Measurements from ENCODE around the gene DNAJB2. TPM values are rescaled to one million over a fixed set of nuclear protein-coding genes. Genes with fewer than 3 reads are reported as not detected.

DNAJB2 gene
- total and polyA plus RNA-seq, 2 donors (not counting 3 experiments of a cell fraction or from before 2014, with no cell fraction given), result 30.4 to 35.0 TPM

- Histone ChIP-seq H3K9me3 (replicated peaks; ENCODE audit: control insufficient read depth, insufficient read depth, low read length) (no peaks in the 10 kb centered on the region), H3K27me3 (ENCODE audit: control insufficient read depth in 2 of 2, insufficient read depth in 2 of 2, low read length in 2 of 2) (no peaks in the 10 kb centered on the region), H3K36me3 (ENCODE audit: control insufficient read depth in 2 of 2, extremely low read depth in 1 of 2, insufficient read depth in 2 of 2, low read length in 2 of 2) (peaks cover 2% of the 10 kb centered on the region in 2 experiments), H3K4me2 (ENCODE audit: insufficient read depth, low read length) (peak overlapping the region; percentile 86), H2AFZ (ENCODE audit: low read depth, low read length) (no peak overlapping the region), H4K20me1 (replicated peaks; ENCODE audit: control insufficient read depth, extremely low read depth, insufficient read depth, low read length) (no peaks in the 10 kb centered on the region), H3K27ac (ENCODE audit: insufficient read depth, low read depth, low read length) (peak overlapping the region; percentile 92), H3K9me1 (replicated peaks; ENCODE audit: control insufficient read depth, extremely low read depth, insufficient read depth, low read length) (no peaks in the 10 kb centered on the region), H3K4me1 (ENCODE audit: control insufficient read depth, extremely low read depth, insufficient read depth, low read length) (peaks cover 31% of the 10 kb centered on the region), H3K9ac (replicated peaks; ENCODE audit: extremely low read depth, insufficient read depth, low read length) (peak overlapping the region; percentile 97), H3K4me3 (replicated peaks in 1 of 3; ENCODE audit: insufficient read depth in 1 of 3, low read depth in 1 of 3, low read length in 3 of 3) (peak overlapping the region; percentile 67 to 80 (median 67)), H3K79me2 (ENCODE audit: control insufficient read depth, insufficient read depth, low read length) (peaks cover 15% of the 10 kb centered on the region)
- no peak for FAIRE-seq
- no TSS peak for BruUV-seq (replicated peaks)
- dilution Hi-C loops (cut with MboI; ENCODE audit: extremely low pct_ligation_motif_present, low sequenced_read_pairs), result no loop called here
- TF ChIP-seq EZH2 (IDR thresholded peaks at IDR 0.05; ENCODE audit: borderline replicate concordance, low read depth, low read length, severe bottlenecking) (no peak), POLR2AphosphoS5 (IDR thresholded peaks at IDR 0.05; ENCODE audit: insufficient read depth, low read depth, low read length) (no peak), FOS (IDR thresholded peaks at IDR 0.05; ENCODE audit: borderline replicate concordance, insufficient read depth, low read length) (no peak), GATA2 (IDR thresholded peaks at IDR 0.05; ENCODE audit: insufficient read depth, insufficient read length, low read depth, low read length) (no peak)
- no peak for DNase-seq (ENCODE audit: low read depth, low spot score)
- CTCF ChIA-PET, result interaction anchor here (1.0 to 2.1 kb wide), 4 partner anchors 34 to 74 kb away, joined by 3 to 12 read pairs (median 4); no protein-coding TSS in a partner anchor
- POLR2A ChIA-PET, result no interaction called here
- intact Hi-C loops (cut with micrococcal nuclease), result loop anchor here (1.0 to 2.0 kb wide), 7 partner anchors 17 to 86 kb away; partner anchors contain the start of genes ABCB6, ANKZF1, ATG9A and DNAJB2
These were observed 33.3 kb upstream of the DNAJB2 start for GRCh38 chr2:219245899-219246230.

GRCh38 chr2:219246559-219246958 is 32.6 kb upstream of the DNAJB2 start:
- Histone ChIP-seq H3K9me3 (replicated peaks; ENCODE audit: control insufficient read depth, insufficient read depth, low read length) (no peaks in the 10 kb centered on the region), H3K27ac (ENCODE audit: insufficient read depth, low read depth, low read length) (no peak overlapping the region), H3K4me3 (replicated peaks in 1 of 3; ENCODE audit: insufficient read depth in 1 of 3, low read depth in 1 of 3, low read length in 3 of 3) (no peak overlapping the region), H3K4me1 (ENCODE audit: control insufficient read depth, extremely low read depth, insufficient read depth, low read length) (peaks cover 31% of the 10 kb centered on the region), H3K9me1 (replicated peaks; ENCODE audit: control insufficient read depth, extremely low read depth, insufficient read depth, low read length) (no peaks in the 10 kb centered on the region), H4K20me1 (replicated peaks; ENCODE audit: control insufficient read depth, extremely low read depth, insufficient read depth, low read length) (no peaks in the 10 kb centered on the region), H2AFZ (ENCODE audit: low read depth, low read length) (no peak overlapping the region), H3K79me2 (ENCODE audit: control insufficient read depth, insufficient read depth, low read length) (peaks cover 15% of the 10 kb centered on the region), H3K9ac (replicated peaks; ENCODE audit: extremely low read depth, insufficient read depth, low read length) (no peak overlapping the region), H3K27me3 (ENCODE audit: control insufficient read depth in 2 of 2, insufficient read depth in 2 of 2, low read length in 2 of 2) (no peaks in the 10 kb centered on the region), H3K4me2 (ENCODE audit: insufficient read depth, low read length) (no peak overlapping the region), H3K36me3 (ENCODE audit: control insufficient read depth in 2 of 2, extremely low read depth in 1 of 2, insufficient read depth in 2 of 2, low read length in 2 of 2) (peaks cover 2% of the 10 kb centered on the region in 2 experiments)
- dilution Hi-C loops (cut with MboI; ENCODE audit: extremely low pct_ligation_motif_present, low sequenced_read_pairs), result no loop called here
- DNase-seq (ENCODE audit: low read depth, low spot score) (no peak), FAIRE-seq (no peak)
- BruUV-seq (replicated peaks), result no TSS peak
- ChIA-PET CTCF (no interaction called here), POLR2A (no interaction called here)
- TF ChIP-seq MAX (IDR thresholded peaks at IDR 0.05; ENCODE audit: insufficient read depth, insufficient read length) (no peak), POLR2A (IDR thresholded peaks at IDR 0.05; ENCODE audit: low read depth, low read length) (no peak), GATA2 (IDR thresholded peaks at IDR 0.05; ENCODE audit: insufficient read depth, insufficient read length, low read depth, low read length) (no peak), POLR2AphosphoS5 (IDR thresholded peaks at IDR 0.05; ENCODE audit: insufficient read depth, low read depth, low read length) (no peak), MYC (IDR thresholded peaks at IDR 0.05; ENCODE audit: low read depth, low read length) (no peak), JUN (IDR thresholded peaks at IDR 0.05; ENCODE audit: borderline replicate concordance, insufficient read depth, insufficient read length, low read depth) (no peak), EZH2 (IDR thresholded peaks at IDR 0.05; ENCODE audit: borderline replicate concordance, low read depth, low read length, severe bottlenecking) (no peak), CTCF (IDR thresholded peaks at IDR 0.05; ENCODE audit: extremely low read depth in 1 of 2, insufficient read depth in 1 of 2, low read depth in 1 of 2, low read length in 2 of 2) (no peak), FOS (IDR thresholded peaks at IDR 0.05; ENCODE audit: borderline replicate concordance, insufficient read depth, low read length) (no peak)
- intact Hi-C loops (cut with micrococcal nuclease), result no loop called here

All from endothelial cell of umbilical vein (primary cell).